ENCODE data around the gene PLAAT3.
"Not testable (repeated sequence)": the region's sequence is repeated elsewhere in the genome, so short reads cannot be mapped to it uniquely, and the experiment has no call there.

The PLAAT3 gene

DNA sequence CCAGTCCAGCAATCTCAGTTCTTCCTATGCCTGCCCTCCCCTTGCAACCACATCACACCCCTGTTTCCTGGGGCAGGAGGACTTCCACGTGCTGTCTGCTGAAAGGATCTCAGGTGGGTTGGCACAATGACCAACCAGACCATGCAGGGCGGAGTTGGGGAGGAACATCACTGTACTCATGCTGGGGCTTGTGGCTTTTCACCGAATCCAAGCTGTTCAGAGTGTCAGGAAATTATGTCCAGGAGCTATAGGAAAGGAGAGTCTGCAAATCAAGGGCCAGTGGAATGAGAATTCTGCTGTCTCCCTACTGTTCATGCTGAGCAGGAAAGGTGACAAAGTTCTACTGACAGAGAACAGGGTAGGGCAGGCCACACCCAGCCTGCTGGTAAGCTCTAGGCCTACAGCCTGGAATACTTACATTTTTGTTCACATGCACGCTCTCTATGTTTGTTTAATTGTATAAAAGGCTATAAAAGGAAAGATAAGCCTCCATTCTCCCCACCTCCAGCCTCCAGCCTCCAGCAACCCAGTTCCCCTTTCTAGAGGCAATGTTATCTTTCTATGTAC is 49.4 kb downstream of the PLAAT3 start:
- no peak for DNase-seq

DNA sequence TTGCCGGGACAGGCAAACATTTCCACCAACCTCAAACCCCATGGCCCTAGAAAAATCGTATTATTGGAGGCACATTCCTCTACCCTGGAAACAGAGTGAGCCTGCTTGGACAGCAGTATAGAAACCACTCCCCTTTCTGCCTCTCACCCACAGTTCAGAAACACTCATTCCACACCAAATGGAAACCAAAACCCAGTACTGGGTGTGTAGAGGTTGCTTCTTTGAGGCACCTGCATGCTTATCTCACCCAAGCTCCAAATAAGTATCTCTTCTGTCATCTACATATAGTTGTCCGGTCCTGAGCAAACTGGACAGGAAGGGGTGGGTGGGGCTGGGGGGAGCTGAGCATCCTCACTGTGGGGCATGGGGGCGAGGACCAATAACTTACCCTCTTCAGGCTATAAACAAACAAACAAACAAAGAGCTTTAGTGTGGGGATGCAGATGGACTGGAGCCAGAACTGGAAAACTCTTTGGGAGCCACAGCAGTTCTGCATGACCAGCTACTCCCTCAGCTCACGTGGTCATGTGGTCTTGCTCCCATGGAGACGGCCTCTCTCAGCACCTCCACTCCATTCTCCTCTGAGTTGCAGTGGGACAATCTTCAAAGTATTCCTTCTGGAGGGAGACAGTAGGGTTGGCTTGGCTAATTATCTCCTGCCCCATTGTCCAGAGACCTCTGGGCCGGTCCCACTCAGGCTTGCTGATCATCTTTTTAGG is 50.0 kb downstream of the PLAAT3 start:
- no peak for DNase-seq

DNA sequence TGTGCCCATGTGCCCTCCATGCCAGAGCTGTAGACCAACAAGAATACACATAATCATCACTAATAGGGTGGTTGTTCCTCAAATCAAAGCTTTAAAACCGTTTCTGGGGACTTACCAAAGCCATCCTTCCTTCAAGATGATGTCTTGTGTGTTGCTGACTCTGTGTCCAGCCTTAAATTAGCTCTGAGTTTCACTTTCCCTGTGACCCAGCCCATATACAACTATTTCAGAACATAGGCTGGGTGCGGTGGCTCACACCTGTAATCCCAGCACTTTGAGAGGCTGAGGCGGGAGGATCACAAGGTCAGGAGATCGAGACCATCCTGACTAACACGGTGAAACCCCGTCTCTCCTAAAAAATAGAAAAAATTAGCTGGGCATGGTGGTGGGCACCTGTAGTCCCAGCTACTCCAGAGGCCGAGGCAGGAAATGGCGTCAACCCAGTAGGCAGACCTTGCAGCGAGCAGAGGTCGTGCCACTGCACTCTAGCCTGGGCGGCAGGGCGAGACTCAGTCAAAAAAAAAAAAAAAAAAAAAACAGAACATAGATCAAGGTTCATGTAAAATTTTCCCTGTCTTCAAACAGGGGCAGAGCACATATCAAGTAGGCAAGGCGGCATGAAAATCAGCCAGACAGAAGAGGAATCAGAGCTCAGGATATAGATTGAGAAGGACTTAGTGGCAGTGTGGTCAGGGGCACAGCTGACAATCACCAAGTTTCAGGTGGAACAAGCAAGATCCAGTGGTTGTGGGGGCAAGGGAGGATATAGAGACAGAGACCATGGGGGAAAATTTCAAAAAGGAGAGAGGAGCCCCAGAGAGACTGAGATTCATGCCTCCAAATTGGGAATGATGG is 50.8 kb downstream of the PLAAT3 start, which contains the start of gene PLAAT2:
Gene PLAAT2, minus strand, starts transcription at position 179 of the 855 bp plus-strand sequence. Its CDS starts 55 bp downstream, at position 124.
- DNase-seq: no peak

DNA sequence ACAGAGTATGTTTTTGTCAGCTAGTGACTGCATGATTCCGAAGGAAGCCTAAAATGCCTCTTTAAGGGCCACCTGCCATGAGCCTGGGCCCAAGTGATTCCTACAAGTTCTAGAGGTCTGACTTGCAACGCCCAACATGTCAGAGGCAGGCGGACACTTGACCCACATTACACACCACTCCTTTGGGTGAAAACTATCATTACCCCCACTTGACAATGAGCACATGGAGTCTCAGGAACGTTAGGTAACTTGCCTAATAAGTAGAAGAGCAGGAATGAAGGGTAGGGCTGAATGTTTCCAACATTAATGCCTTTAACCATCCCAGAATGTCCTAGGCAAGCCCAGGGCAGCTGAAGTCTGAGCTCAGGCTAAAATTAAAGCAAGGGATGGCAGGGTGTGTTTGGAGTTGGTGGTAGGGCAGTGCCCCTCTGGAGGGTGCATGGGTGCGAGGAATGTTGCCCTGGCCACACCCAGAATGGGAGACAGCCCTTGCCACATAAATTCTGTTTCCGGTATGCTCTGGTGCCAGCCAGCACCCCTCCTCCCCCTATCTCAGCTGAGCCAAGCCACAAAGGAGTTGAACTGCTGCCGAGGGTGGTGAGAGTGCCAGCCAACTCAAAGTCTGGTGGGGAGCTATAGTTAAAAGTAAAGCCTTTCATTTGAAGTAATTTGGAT is 53.6 kb downstream of the PLAAT3 start:
- no peak for DNase-seq

DNA sequence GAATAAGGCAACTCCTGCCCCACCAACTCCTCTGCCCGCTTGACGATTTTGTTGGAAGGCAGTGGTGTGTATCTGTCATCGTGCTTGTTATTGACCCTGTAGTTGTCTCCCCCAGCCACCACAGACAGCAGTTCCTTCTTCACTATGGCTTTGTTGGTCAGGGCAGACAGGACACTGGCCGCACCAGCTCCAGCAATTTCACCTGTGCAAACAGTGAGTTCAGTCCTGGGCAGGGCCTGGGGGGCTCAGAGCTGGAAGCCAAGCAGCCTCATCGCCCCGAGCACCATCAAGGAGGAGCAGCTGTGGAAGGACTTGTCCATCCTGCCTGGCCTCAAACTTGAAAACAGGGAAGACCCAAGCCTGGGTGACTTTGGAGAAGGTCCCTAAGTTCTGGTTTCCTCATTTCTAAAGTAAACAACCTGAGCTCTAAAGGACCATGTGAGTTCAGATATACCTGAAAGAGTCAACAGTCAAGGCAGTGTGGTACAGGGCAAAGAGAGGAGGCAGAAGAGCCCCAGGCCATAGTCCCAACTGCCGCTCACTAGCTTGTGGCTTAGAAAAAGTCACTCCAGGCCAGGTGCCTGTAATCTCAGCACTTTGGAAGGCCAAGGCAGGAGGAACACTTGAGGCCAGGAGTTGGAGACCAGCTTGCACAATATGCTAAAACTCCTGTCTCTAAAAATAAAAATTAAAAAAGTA is 55.6 kb downstream of the PLAAT3 start:
- DNase-seq: no peak

DNA sequence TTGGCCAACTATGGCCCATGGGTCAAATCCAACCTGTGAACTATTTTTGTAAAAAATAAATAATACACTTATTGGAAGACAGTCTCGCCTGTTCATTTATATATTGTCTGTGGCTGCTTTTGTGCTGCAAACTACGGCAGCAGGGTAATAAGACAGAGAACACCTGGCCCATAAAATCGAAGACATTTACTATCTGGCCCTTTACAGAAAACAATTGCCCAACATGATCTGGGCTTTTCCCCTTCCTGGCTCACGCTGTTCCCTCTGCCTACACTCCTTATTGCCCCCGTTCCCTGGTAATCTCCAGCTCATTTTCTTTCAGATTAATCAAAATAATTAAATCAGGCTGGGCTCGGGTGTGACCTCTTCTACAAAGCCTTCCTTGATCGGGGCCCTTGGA is 56.7 kb downstream of the PLAAT3 start:
- no peak for DNase-seq

DNA sequence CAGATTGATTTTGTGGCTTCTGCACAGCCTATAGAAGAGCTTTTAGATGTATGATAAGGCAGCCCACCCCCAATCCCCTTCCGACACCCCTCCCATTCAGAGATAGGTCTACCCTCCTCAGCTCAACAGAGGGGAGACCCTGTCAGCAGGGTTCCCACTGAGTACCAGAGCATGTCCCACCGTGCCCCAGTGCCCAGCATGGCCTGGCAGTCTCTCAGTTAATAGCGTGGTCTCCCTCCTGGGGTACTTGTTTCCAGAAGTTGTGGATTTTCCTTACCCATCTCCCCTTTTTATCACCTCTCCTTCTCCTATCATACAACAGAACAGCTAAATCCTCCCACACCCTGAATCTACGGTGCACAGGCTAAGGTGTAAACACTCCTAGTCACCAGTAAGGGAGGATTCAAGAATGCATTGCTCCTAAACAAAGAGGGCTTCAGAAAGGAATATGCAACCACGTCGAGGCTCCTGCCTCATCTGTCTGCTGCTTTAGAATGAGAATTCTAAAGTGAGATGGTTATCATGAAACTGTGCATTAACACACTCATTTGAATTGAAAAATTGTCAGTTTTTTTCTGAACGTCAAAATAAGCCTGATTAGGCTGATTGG is 57.7 kb downstream of the PLAAT3 start:
- DNase-seq: no peak

DNA sequence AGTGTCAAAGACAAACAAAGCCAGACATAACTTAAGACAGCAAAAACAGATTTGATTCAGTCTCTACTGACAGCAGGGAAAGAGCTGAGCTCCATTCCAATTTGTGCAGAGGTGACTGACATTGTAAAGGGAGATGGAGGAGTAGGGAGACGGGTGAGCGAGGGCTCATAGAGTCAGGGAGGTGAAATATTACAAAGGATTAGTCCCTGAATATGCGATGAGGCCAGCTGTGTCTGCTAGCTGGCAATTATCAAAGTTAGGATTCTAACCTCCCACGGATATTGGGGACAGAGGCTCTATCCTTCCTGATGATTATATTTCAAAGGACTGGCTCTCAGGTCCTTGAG is 59.4 kb downstream of the PLAAT3 start:
- DNase-seq: no peak

DNA sequence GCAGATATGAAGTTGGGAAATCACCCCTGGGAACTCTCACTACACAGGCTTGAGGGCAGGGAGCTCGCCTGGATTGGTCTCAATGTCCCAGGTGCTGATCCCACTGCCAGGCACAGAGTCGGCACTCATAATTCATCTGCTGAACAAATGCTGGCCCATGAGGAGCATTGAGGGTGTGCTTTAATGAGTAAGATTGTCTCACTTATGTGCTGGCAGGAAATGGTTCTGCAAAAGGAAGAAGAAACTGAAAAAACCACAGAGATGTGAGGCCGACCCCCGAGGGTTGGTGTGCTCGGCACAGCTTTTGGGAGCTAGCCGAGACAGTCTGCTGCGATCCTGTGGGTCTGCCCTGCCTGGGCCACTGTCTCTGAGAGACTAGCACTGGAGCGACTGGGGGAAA is 60.5 kb downstream of the PLAAT3 start:
- peak; percentile 26 to 31 for DNase-seq

DNA sequence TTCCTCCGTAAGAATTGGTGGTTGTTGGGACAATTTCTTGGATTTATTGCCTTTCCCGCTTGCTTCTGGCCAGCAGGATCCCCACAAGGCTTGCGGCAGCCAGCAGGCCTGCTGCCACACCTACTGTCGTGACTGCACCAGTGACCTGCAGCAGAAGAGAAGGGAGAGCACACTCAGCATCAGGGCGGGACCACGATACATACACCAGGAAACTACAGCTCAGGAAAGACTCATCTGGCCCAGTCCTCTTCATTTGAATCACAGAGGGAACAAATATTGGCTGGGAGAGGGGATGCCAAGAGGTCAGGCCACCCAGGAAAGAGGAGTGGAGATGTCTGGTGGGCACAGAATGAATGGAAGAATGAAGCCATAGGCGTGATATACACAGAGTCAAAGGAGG is 61.3 kb downstream of the PLAAT3 start:
- DNase-seq: no peak

DNA sequence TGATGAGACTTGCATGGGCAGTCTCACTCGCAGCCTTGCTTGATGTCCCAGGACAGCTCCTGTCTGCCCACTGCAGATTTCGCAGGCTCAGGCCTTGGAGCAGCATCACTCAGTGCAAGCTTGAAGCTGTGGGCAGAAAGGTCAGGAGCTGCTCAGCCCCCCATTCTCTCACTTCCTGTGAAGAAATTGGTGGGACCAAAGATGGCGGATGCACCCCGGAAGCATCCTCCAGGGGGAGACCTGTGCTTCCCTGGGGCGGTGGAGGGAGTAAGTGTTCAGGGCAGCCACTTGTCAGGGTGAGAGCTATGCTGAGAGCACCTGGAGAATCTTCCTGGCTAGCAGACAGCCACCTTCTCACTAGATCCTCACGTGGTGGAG is 62.4 kb downstream of the PLAAT3 start:
- no peak for DNase-seq

DNA sequence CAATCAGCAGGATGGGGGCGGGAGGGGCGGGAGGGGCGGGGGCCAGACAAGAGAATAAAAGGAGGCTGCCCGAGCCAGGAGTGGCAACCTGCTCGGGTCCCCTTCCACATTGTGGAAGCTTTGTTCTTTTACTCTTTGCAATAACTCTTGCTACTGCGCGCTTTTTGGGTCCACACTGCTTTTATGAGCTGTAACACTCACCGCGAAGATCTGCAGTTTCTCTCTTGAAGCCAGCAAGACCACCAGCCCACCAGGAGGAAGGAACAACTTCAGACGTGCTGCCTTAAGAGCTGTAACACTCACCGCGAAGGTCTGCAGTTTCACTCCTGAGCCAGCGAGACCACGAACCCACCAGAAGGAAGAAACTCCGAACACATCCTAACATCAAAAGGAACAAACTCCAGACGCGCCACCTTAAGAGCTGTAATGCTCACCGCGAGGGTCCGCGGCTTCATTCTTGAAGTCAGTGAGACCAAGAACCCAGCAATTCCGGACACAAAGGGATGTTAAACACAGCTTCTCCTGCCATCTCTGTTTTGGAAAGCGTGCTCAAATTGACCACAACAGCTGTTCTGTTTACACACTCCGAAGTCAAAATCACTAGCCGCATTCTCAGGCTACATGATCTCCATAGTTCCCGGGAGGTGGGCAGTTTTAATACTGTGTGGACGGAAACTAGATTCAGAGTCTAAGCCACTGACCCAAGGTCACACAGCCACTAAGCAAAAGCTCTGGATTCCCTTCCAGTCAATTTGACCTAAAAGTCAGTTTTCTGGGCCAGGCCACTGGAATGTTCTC is 62.9 kb downstream of the PLAAT3 start:
- DNase-seq: no peak

DNA sequence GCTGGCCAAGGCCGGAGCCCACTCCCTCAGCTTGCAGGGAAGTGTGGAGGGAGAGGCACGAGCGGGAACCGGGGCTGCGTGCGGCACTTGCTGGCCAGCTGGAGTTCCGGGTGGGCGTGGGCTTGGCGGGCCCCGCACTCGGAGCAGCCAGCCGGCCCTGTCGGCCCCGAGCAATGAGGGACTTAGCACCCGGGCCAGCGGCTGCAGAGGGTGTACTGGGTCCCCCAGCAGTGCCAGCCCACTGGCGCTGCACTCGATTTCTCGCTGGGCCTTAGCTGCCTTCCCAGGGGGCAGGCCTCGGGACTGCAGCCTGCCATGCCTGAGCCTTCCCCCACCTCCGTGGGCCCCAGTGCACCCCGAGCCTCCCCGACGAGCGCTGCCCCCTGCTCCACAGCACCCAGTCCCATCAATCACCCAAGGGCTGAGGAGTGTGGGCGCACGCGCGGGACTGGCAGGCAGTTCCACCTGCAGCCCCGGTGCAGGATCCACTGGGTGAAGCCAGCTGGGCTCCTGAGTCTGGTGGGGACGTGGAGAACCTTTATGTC is 64.0 kb downstream of the PLAAT3 start:
- DNase-seq: not testable (repeated sequence)

DNA sequence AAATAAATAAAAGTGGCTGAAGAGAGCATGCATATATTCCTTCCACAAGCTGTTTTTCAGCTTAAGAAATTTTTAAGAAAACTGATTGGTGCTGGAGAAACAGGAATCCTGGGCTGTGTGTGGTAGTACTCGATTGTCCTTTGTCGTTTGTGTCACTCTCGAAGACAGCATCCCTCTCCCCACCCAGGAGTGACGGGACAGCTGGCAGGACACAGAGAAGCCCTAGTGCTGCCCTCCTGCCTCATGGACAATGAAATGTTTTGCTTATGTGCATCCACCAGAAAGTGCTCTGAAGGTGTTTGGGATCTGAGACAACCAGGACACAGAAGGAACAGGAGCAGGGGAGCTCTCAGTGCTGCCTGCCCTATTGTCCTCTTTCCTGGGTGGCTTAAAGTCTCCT is 64.8 kb downstream of the PLAAT3 start:
- DNase-seq: no peak

DNA sequence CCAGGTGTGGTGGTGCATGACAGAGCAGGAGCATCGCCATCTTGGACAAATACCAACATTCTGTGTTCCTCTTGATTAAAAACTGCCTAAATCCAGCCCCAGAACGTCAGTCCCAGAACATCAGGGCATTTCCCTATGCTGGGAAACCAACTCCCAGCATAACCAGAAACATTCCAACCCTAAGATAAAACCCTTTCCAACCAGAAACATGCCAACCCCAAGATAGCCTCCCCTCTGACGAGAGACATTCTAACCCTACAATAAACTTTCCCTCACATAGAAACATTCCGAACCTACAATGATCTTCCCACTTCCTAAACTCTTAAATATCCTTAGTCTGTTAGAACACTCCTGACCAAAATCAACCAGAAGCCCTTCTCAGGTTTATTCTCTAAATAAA is 66.1 kb downstream of the PLAAT3 start:
- no peak for DNase-seq

DNA sequence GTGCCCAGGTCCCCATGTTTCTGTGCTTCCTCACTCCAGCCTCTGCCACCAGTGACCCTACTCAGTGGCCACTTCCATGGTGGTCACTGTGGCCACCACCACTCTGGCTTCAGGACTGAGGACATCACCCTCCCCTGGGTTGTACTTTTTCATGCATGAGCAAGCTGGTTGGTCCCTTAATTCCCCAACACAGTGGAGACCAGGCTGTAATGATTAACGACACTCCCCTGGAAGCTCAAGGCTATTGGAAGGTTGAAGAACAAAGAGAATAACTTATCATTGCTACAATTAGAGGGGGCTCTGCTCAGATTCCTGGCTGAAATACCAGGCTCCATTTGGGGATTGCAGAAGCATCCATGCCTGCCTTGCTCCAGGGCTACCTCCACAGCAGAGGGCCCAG is 67.2 kb downstream of the PLAAT3 start:
- no peak for DNase-seq

DNA sequence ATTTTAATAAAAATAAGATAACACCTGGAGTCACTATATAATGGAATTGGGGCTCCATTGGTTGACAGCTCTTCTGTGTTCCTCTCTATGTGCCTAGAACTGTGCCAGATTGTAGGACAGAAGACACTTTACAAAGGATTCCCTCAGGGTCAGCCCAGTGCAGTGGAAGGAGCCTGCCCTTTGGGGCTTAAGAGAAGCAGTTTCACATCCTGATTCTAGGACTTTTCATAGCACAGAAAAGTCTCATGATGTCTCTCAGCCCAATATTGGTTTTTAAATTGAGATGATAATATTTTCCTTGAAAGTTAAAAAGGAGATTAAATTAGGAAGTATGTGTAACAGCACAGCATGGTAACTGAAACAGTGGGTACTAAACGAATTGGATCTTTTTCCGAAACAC is 70.5 kb downstream of the PLAAT3 start:
- no peak for DNase-seq

DNA sequence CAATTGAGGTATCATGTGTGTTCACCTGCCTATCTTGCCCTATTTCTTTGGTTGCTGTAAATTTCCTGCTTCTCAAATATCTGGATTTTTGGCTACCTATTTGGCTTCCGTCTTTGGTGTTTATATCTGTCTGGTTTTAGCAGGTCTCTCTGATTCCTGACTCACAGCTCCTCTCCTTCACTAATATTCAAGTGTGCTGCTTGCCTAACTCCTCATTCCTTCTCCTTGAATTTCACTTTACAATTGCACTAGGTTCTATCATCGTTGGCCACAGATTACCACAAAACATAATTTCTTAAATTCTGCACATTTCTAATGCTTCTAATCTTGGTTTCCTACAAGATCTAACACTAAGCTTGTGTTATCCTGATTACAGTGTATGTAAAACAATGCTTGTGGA is 71.7 kb downstream of the PLAAT3 start:
- DNase-seq: not testable (repeated sequence)

DNA sequence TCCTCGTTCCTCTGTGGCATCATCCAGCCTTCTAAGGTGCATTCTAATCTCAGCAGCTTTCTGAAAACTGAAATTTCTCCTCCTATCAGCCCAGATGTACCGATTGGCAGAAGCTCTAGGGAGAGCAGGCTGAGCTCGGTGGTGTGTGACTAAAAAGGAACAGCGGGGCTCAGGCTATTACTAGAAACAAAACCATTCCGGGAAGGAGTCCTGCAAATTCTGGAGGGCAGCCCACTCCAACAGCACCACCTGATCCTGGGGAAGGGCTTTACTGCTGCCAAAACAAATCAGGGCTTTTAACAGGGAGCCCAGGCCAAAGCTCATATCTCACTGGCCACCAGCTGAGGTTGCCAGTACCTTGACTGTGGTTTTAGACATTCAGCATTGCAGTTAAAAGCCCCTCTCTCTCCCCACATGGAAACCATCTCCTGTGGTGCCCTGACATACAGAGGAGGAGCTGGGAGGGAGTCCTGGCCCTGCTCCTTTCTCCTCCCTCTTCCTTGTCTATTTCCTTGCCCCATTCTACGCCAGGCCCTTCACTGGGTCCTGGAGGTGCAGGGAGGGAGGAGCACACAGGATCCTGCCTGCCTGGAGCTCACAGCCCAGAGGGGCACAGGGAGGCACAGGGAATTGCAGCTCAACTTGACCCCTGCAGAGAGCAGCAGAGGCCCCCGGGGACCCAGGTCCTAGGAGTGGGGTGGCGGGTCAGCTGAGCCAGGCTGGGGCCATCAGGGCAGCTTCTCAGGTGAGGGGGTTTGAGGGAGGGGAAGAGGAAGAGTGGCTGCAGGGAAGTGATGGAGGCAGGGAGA is 76.7 kb downstream of the PLAAT3 start:
- DNase-seq: peak in 1 of 2 donors; percentile 31

DNA sequence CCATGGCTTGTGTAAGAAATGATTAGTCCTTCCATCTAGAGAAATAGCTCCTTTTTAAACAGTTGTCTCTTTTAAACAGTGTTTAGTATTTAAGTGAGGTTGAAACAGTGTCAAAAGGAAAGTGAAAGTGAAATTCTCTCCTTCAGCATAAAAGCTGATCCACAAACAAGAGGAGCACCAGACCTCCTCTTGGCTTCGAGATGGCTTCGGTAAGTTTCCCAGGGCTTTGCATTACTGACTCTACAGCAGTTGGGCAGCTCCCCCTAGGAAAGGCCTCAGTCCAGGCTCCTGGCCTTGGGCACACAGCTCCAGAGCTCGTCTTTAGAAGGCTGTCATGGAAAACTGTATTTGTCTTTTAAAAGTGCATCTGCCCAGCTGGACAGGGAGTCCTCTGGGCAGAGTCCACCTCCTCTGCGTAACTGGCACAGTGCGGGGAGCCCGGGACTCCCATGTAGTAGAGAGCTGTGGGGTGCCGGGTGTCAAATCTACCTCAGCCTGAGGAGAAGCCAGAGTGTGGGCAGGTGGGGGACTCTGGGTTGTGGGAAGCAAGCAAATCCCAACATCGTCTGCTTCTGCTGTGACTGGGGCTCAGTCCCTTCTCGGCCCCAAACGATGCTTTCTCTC is 77.5 kb downstream of the PLAAT3 start, which contains the start of gene PLAAT4:
Gene PLAAT4, plus strand, starts transcription at position 140 of the 624 bp plus-strand sequence. Its CDS starts 61 bp downstream, at position 201.
- DNase-seq: no peak

Data from activated CD4-positive, alpha-beta T cell treated with anti-CD3 and anti-CD28 coated beads for 4 hours (primary cell).